ENCODE measurements around the gene ANK3.

- TF ChIP-seq POLR2AphosphoS5 (IDR thresholded peaks at IDR 0.05): no peak
- TF ChIP-seq CTCF (IDR thresholded peaks at IDR 0.05): no peak
- no peak for TF ChIP-seq EP300 (IDR thresholded peaks at IDR 0.05)
- no peak for TF ChIP-seq POLR2A (IDR thresholded peaks at IDR 0.05)
Observed at GRCh38 chr10:60303778-60304177, 85.9 kb downstream of the ANK3 start.

Measured in sigmoid colon (tissue), 4 donors.